Measurements from ENCODE around the gene GLYATL2. TPM values are rescaled to one million over a fixed set of nuclear protein-coding genes. Genes with fewer than 3 reads are reported as not detected.

The GLYATL2 gene
- total and polyA plus RNA-seq, 10 of the 15 experiments (the other 5 are each of a cell fraction or from before 2014, with no cell fraction given): 0.13 to 0.97 (median 0.49) TPM

DNA sequence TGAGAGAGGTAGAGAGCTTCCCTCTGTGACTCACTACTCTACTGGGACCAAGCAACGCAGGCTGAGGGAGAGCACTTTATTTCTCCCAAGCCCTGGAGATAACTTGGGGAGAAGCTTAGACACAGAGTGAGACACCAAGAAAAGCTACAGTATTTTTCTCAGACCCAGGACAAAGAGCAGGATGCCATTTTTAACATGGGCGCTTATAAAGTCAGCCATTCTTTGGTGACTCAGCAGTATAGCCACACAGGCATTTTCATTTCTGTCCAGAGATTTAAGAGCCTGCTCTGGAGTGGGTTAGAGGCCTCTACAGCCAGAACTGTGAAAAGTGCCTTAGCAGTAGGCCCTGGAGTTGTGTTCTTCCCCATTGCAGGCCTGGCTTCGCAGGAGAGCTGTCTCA is 57.8 kb downstream of the GLYATL2 start:
- no peak overlapping the region for H3K9ac ChIP-seq (ENCODE audit: control insufficient read depth, insufficient read depth, low read length)
- BruUV-seq (replicated peaks): no TSS peak
- H3K4me2 ChIP-seq (ENCODE audit: control insufficient read depth, insufficient read depth): no peak overlapping the region
- ATAC-seq (no peak), DNase-seq (ENCODE audit: low read depth, low spot score) (no peak), FAIRE-seq (no peak)
- no peak overlapping the region for H2AFZ ChIP-seq (ENCODE audit: control insufficient read depth, low read depth, low read length)
- H3K36me3 ChIP-seq (ENCODE audit: control insufficient read depth in 2 of 2, insufficient read depth in 2 of 2, low read length in 1 of 2): no peaks in the 10 kb centered on the region
- SMC1A ChIA-PET (ENCODE audit: uncharacterized antibody, unreplicated experiment): interaction anchor here (1.0 to 2.6 kb wide), 5 partner anchors 11 to 140 kb away, joined by 3 to 10 read pairs (median 3); no protein-coding TSS in a partner anchor
- no peaks in the 10 kb centered on the region for H3K27me3 ChIP-seq (replicated peaks in 1 of 2; ENCODE audit: control insufficient read depth in 2 of 2, insufficient read depth in 2 of 2, low read length in 1 of 2)
- H3K4me1 ChIP-seq (ENCODE audit: control insufficient read depth, insufficient read depth, low read length): no peaks in the 10 kb centered on the region
- H4K20me1 ChIP-seq (ENCODE audit: control insufficient read depth, insufficient read depth): no peaks in the 10 kb centered on the region
- no peak overlapping the region for H3K27ac ChIP-seq (ENCODE audit: control insufficient read depth, insufficient read depth)
- H3K79me2 ChIP-seq (ENCODE audit: control insufficient read depth, insufficient read depth, low read length): no peaks in the 10 kb centered on the region
- intact Hi-C loops (cut with micrococcal nuclease; ENCODE audit: unreplicated experiment) (loop anchor here (5.0 kb wide), 1 partner anchor 209 kb away; the partner anchor contains the start of genes LPXN and ZFP91), in situ Hi-C loops (cut with MboI) (loop anchor here (5.0 to 10.0 kb wide), 2 partner anchors 134 to 222 kb away; no protein-coding TSS in a partner anchor)
- no peak overlapping the region for H3K4me3 ChIP-seq
- WGBS (ENCODE audit: insufficient coverage, insufficient replicate concordance, low lambda C conversion rate, missing lambda C conversion rate): 57% methylated on average over 3 of the region's 3 CpGs
- RAD21 ChIA-PET (ENCODE audit: unreplicated experiment): interaction anchor here (0.8 to 2.1 kb wide), 3 partner anchors 114 to 140 kb away, joined by 3 to 12 read pairs (median 4); no protein-coding TSS in a partner anchor
- no peak for TF ChIP-seq POLR2A (IDR thresholded peaks at IDR 0.05; ENCODE audit: low read depth, low read length)
- no peak for TF ChIP-seq MYB (IDR thresholded peaks at IDR 0.05; ENCODE audit: borderline replicate concordance, low read depth, low read length)
- no peak for TF ChIP-seq JUND (IDR thresholded peaks at IDR 0.05; ENCODE audit: low read depth, low read length)
- TF ChIP-seq PAX5 (IDR thresholded peaks at IDR 0.05; ENCODE audit: borderline replicate concordance, low read depth, low read length): no peak
- TF ChIP-seq BACH1 (IDR thresholded peaks at IDR 0.05; ENCODE audit: borderline replicate concordance): no peak
- no peak for TF ChIP-seq KAT2A (conservative IDR thresholded peaks at IDR 0.05; ENCODE audit: control insufficient read depth, low read depth, low read length)
- TF ChIP-seq, protein P1, sequence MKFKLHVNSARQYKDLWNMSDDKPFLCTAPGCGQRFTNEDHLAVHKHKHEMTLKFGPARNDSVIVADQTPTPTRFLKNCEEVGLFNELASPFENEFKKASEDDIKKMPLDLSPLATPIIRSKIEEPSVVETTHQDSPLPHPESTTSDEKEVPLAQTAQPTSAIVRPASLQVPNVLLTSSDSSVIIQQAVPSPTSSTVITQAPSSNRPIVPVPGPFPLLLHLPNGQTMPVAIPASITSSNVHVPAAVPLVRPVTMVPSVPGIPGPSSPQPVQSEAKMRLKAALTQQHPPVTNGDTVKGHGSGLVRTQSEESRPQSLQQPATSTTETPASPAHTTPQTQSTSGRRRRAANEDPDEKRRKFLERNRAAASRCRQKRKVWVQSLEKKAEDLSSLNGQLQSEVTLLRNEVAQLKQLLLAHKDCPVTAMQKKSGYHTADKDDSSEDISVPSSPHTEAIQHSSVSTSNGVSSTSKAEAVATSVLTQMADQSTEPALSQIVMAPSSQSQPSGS (IDR thresholded peaks at IDR 0.05; ENCODE audit: low read length): no peak
- TF ChIP-seq NR2C1 (IDR thresholded peaks at IDR 0.05): no peak
- TF ChIP-seq RB1 (IDR thresholded peaks at IDR 0.05; ENCODE audit: borderline replicate concordance): no peak
- no peak for TF ChIP-seq CBX3 (IDR thresholded peaks at IDR 0.05; ENCODE audit: borderline replicate concordance, low read depth)
- no peak for TF ChIP-seq BCL11A (IDR thresholded peaks at IDR 0.05; ENCODE audit: low read depth, low read length)
- TF ChIP-seq YY1 (IDR thresholded peaks at IDR 0.05; ENCODE audit: low read depth, low read length): no peak
- no peak for TF ChIP-seq SIX5 (IDR thresholded peaks at IDR 0.05; ENCODE audit: low read depth, low read length, severe bottlenecking)
- no peak for TF ChIP-seq SREBF1 (IDR thresholded peaks at IDR 0.05; ENCODE audit: low read length)
- TF ChIP-seq MTA3 (IDR thresholded peaks at IDR 0.05; ENCODE audit: borderline replicate concordance, low read length): no peak
- no peak for TF ChIP-seq RAD51 (IDR thresholded peaks at IDR 0.05)
- TF ChIP-seq RAD21 (IDR thresholded peaks at IDR 0.05; ENCODE audit: insufficient read depth, low read depth, low read length): no peak
- TF ChIP-seq NFYA (IDR thresholded peaks at IDR 0.05; ENCODE audit: borderline replicate concordance, low read depth, low read length): no peak
- TF ChIP-seq TBL1XR1 (IDR thresholded peaks at IDR 0.05; ENCODE audit: low read depth, low read length): no peak
- TF ChIP-seq HCFC1 (IDR thresholded peaks at IDR 0.05; ENCODE audit: low read length): no peak
- no peaks in the 10 kb centered on the region for H3K9me3 ChIP-seq (replicated peaks; ENCODE audit: control insufficient read depth, insufficient read depth, low read length)
- CTCF ChIA-PET: interaction anchor here (0.8 to 3.0 kb wide), 10 partner anchors 11 to 219 kb away, joined by 3 to 19 read pairs (median 4); partner anchors contain the start of gene LPXN
- POLR2A ChIA-PET: interaction anchor here (0.6 to 0.7 kb wide), 2 partner anchors 9 to 1089 kb away, joined by 3 to 6 read pairs; no protein-coding TSS in a partner anchor

Measured in GM12878 (cell line).